Measurements from ENCODE around the gene C1QL4. TPM values are rescaled to one million over a fixed set of nuclear protein-coding genes. Genes with fewer than 3 reads are reported as not detected.

The C1QL4 gene
- polyA plus RNA-seq, 3 donors, result not detected

DNA sequence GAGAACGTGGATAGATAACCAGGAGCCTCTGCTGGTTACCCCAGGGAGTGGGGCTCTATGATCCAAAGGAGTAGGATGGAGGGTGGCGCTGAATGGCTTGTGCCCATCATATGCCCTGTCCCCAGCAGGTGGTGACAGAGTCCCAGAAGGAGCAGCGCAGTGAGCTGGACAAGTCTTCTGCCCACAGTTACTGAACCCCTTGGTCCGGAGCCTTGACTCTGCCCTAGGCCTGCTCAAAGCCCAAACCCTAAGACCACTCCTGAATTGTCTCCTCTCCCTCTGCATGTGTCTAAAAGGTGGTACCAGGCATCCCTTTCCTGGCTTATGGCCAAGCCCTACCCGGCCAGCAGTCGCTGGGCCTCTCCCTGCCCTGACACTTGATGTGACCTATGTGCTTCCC lies 38.8 kb downstream of the C1QL4 start:
- Histone ChIP-seq H3K4me2 (replicated peaks; ENCODE audit: extremely low read depth, low read length, poor library complexity, severe bottlenecking) (no peak overlapping the region), H3K9me3 (replicated peaks in 1 of 2; ENCODE audit: control insufficient read depth in 1 of 2, insufficient read depth in 1 of 2, low read length in 2 of 2) (peaks cover 0 to 13% of the 10 kb centered on the region in 2 donors), H2AFZ (ENCODE audit: insufficient read depth, low read depth, low read length, poor library complexity, severe bottlenecking) (no peak overlapping the region), H4K20me1 (ENCODE audit: insufficient read depth, low read length) (no peaks in the 10 kb centered on the region), H3K36me3 (replicated peaks in 1 of 2; ENCODE audit: control insufficient read depth in 1 of 2, insufficient read depth in 2 of 2, low read length in 2 of 2) (no peaks in the 10 kb centered on the region), H3K4me1 (ENCODE audit: control insufficient read depth in 1 of 2, insufficient read depth in 2 of 2, low read length in 2 of 2) (peaks cover 13 to 30% of the 10 kb centered on the region in 2 donors), H3K27me3 (ENCODE audit: control insufficient read depth in 2 of 2, insufficient read depth in 2 of 2, low read length in 2 of 2) (peaks cover 37 to 72% of the 10 kb centered on the region in 2 donors), H3K27ac (ENCODE audit: low read depth in 1 of 2, low read length in 2 of 2) (no peak overlapping the region), H3K79me2 (ENCODE audit: insufficient read depth, low read length) (no peaks in the 10 kb centered on the region), H3K9ac (ENCODE audit: insufficient read depth, low read length, poor library complexity, severe bottlenecking) (no peak overlapping the region), H3K4me3 (replicated peaks in 1 of 3; ENCODE audit: low read depth in 2 of 3, low read length in 3 of 3) (no peak overlapping the region)
- 34% methylated on average over 6 of the region's 6 CpGs for WGBS (ENCODE audit: insufficient coverage)
- Mint-ChIP-seq H3K27me3 (ENCODE audit: low read depth in 3 of 3) (peaks cover 65 to 87% (median 72%) of the 10 kb centered on the region in 3 donors), H3K36me3 (peaks cover 0 to 8% of the 10 kb centered on the region in 2 donors), H3K4me3 (peak overlapping the region in 1 of 2 donors; percentile 83), H3K4me1 (peaks cover 25% of the 10 kb centered on the region), H3K27ac (no peak overlapping the region), H3K9me3 (peaks cover 0 to 22% (median 9%) of the 10 kb centered on the region in 7 donors)
- DNase-seq, result no peak
- TF ChIP-seq, protein P1, sequence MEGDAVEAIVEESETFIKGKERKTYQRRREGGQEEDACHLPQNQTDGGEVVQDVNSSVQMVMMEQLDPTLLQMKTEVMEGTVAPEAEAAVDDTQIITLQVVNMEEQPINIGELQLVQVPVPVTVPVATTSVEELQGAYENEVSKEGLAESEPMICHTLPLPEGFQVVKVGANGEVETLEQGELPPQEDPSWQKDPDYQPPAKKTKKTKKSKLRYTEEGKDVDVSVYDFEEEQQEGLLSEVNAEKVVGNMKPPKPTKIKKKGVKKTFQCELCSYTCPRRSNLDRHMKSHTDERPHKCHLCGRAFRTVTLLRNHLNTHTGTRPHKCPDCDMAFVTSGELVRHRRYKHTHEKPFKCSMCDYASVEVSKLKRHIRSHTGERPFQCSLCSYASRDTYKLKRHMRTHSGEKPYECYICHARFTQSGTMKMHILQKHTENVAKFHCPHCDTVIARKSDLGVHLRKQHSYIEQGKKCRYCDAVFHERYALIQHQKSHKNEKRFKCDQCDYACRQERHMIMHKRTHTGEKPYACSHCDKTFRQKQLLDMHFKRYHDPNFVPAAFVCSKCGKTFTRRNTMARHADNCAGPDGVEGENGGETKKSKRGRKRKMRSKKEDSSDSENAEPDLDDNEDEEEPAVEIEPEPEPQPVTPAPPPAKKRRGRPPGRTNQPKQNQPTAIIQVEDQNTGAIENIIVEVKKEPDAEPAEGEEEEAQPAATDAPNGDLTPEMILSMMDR (IDR thresholded peaks at IDR 0.05), result no peak
- intact Hi-C loops (cut with micrococcal nuclease), result loop anchor here (10.0 kb wide), 1 partner anchor 217 kb away; no protein-coding TSS in a partner anchor

DNA sequence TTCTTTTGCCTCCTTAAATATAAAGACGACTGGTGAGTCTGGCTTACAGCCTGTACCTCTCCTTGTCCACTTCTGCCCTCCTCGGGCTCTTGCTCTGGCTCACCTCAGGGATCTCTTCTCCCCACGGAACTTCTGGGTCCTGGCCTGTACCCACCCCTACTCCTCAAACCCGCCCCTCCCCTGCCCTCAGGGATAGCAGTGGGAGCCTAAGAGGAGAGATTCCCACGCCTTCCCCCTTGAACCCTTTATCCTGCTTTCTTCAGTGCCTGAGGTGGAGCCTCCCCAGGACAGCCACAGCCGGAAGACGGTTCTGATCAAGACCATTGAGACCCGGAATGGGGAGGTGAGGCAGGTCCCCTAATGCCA lies 39.3 kb downstream of the C1QL4 start:
- Histone ChIP-seq H3K27ac (ENCODE audit: low read depth in 1 of 2, low read length in 2 of 2) (no peak overlapping the region), H3K9ac (ENCODE audit: insufficient read depth, low read length, poor library complexity, severe bottlenecking) (no peak overlapping the region), H3K27me3 (ENCODE audit: control insufficient read depth in 2 of 2, insufficient read depth in 2 of 2, low read length in 2 of 2) (peaks cover 37 to 72% of the 10 kb centered on the region in 2 donors), H4K20me1 (ENCODE audit: insufficient read depth, low read length) (no peaks in the 10 kb centered on the region), H3K9me3 (replicated peaks in 1 of 2; ENCODE audit: control insufficient read depth in 1 of 2, insufficient read depth in 1 of 2, low read length in 2 of 2) (peaks cover 0 to 13% of the 10 kb centered on the region in 2 donors), H3K79me2 (ENCODE audit: insufficient read depth, low read length) (no peaks in the 10 kb centered on the region), H3K4me2 (replicated peaks; ENCODE audit: extremely low read depth, low read length, poor library complexity, severe bottlenecking) (peak overlapping the region; percentile 61), H3K4me3 (replicated peaks in 1 of 3; ENCODE audit: low read depth in 2 of 3, low read length in 3 of 3) (peak overlapping the region in 1 of 3 experiments; percentile 60), H3K36me3 (replicated peaks in 1 of 2; ENCODE audit: control insufficient read depth in 1 of 2, insufficient read depth in 2 of 2, low read length in 2 of 2) (no peaks in the 10 kb centered on the region), H2AFZ (ENCODE audit: insufficient read depth, low read depth, low read length, poor library complexity, severe bottlenecking) (no peak overlapping the region), H3K4me1 (ENCODE audit: control insufficient read depth in 1 of 2, insufficient read depth in 2 of 2, low read length in 2 of 2) (peaks cover 13 to 30% of the 10 kb centered on the region in 2 donors)
- WGBS (ENCODE audit: insufficient coverage), result 20% methylated on average over 2 of the region's 8 CpGs
- Mint-ChIP-seq H3K27ac (no peak overlapping the region), H3K4me3 (peak overlapping the region; percentile 16 to 83), H3K36me3 (peaks cover 0 to 8% of the 10 kb centered on the region in 2 donors), H3K27me3 (ENCODE audit: low read depth in 3 of 3) (peaks cover 62 to 87% (median 70%) of the 10 kb centered on the region in 3 donors), H3K4me1 (peaks cover 25% of the 10 kb centered on the region), H3K9me3 (peaks cover 0 to 22% (median 9%) of the 10 kb centered on the region in 7 donors)
- TF ChIP-seq, protein P1 (IDR thresholded peaks at IDR 0.05), result no peak
- intact Hi-C loops (cut with micrococcal nuclease), result loop anchor here (10.0 kb wide), 1 partner anchor 217 kb away; no protein-coding TSS in a partner anchor
- DNase-seq, result no peak

All from CD14-positive monocyte (primary cell).